ENCODE results near the gene MACROH2A1.

GRCh38 chr5:135309391-135310327 lies 89.4 kb downstream of the MACROH2A1 start:
- no peak for TF ChIP-seq CTCF (IDR thresholded peaks at IDR 0.05; ENCODE audit: low read depth, low read length)
- TF ChIP-seq POLR2A (IDR thresholded peaks at IDR 0.05; ENCODE audit: extremely low read depth, insufficient read length): no peak

Measured in NB4 (cell line).